Activated T-cell treated with anti-CD3 and anti-CD28 coated beads, Interleukin-2, amount 50 U/mL, for 72 hours (primary cell): ENCODE data around the gene LDLRAD4. TPM values are rescaled to one million over a fixed set of nuclear protein-coding genes. Genes with fewer than 3 reads are reported as not detected.

Source experiments
- ATAC-seq, 2 donors: fragments of 150-1000 bp; cut with Tn5 transposase; replicated peaks in 1 of 2; 2 replicates each; pipeline ENCODE4 v1.10.0; 2021; ENCODE audit warnings: moderate library complexity in 2 of 2, mild to moderate bottlenecking in 1 of 2
- DNase-seq, 2 donors: peaks; one replicate each; pipeline ENCODE4 v3.0.0; 2021 to 2022; ENCODE audit warnings: mixed read lengths in 1 of 2
- H3K27ac Mint-ChIP-seq: one replicate; pipeline ENCODE4 v1.8.0; 2022; ENCODE audit warnings: mild to moderate bottlenecking, moderate library complexity, mixed read lengths
- H3K27me3 Mint-ChIP-seq: one replicate; pipeline ENCODE4 v1.8.0; 2022; ENCODE audit warnings: low read depth, mixed read lengths
- H3K36me3 Mint-ChIP-seq, 2 donors: one replicate each; pipeline ENCODE4 v1.8.0; 2022; ENCODE audit warnings: mixed read lengths in 2 of 2, mild to moderate bottlenecking in 1 of 2; ENCODE audit not compliant: insufficient read depth in 2 of 2
- H3K4me1 Mint-ChIP-seq: one replicate; pipeline ENCODE4 v1.8.0; 2022; ENCODE audit warnings: low read depth, mixed read lengths
- H3K4me3 Mint-ChIP-seq, 2 donors: one replicate each; pipeline ENCODE4 v1.8.0; 2022; ENCODE audit warnings: mild to moderate bottlenecking in 2 of 2, mixed read lengths in 2 of 2, moderate library complexity in 2 of 2
- H3K9me3 Mint-ChIP-seq, 2 donors: one replicate each; pipeline ENCODE4 v1.8.0; 2022; ENCODE audit warnings: mixed read lengths in 2 of 2
- total RNA-seq, 2 donors: library from RNA; stranded (reverse); gene quantifications; one replicate each; pipeline ENCODE4 v1.2.3, GENCODE V29; 2022

The LDLRAD4 gene
- total RNA-seq, 2 donors from 2014 or later: 46.0 to 47.2 TPM

- peak overlapping the region; percentile 6 to 73 for H3K4me3 Mint-ChIP-seq
- ATAC-seq (no peak), DNase-seq (no peak)
- no peaks in the 10 kb centered on the region for H3K36me3 Mint-ChIP-seq
- peaks cover 91% of the 10 kb centered on the region for H3K4me1 Mint-ChIP-seq
- H3K27ac Mint-ChIP-seq: peak overlapping the region; percentile 15
- no peaks in the 10 kb centered on the region for H3K9me3 Mint-ChIP-seq
- H3K27me3 Mint-ChIP-seq: no peaks in the 10 kb centered on the region
Measured at GRCh38 chr18:13564579-13564978, 346.0 kb downstream of the LDLRAD4 start.

DNA sequence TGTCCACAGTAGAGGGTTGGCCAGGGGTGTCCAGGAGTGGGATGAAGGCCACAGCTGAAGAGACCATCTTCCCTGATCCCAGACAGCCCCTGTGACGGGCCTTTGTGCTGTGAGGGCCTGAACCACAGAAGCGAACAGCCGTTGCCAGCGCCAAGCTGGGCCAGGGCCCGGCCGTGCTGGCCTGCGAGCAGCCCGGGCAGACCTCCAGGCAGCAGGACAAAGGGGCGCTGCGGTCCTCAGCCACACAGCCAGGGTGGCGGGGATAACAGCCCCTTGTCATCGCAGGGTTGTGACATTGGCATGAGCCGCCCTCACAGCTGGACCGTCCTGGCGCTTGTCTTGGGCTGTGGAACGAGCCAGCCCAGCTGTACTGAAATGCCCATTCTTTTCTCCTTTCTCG, 346.7 kb downstream of the LDLRAD4 start:
- Mint-ChIP-seq H3K27ac (peak overlapping the region; percentile 15), H3K36me3 (no peaks in the 10 kb centered on the region)

DNA sequence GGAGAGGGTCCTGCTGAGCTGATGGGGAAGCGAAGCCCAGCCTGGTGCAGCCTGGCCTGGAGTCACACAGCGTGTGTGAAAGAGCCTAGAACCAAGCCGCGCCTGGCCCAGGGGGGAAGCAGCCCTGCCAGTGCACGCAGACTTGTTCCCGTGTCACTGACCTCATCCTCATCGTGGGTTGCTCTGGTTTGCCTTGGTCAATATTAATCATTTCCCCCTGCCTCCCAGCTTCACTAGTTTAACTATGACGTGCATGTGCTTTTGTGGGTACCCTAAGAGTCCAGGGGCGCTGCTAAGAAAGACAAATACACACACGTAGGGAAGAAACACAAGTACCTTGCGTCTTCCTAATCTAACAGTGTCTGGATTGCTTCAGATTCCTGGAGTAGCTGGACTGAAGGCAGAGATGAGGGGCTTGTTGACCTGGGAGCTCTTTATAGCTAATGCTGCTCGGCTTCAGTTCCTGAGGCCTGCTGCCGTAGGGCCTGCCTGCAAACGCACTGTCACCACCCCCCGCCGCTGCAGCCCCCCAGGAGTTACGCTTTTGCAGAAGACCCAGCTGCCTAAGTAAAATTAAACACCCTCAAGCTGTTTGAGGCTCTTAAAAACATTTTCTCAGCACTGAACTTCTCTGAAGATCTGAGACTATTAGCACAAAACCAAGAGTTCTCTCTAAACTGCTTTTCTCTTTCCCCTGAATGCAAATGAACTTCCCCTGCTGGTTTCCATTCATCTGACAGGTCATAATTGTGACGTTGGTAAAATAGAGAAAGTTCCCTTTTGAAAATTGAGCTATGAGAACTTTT, 348.6 kb downstream of the LDLRAD4 start:
- Mint-ChIP-seq H3K27me3 (no peaks in the 10 kb centered on the region), H3K4me3 (peak overlapping the region; percentile 77 to 88), H3K36me3 (no peaks in the 10 kb centered on the region), H3K27ac (peak overlapping the region; percentile 80), H3K9me3 (no peaks in the 10 kb centered on the region), H3K4me1 (peaks cover 96% of the 10 kb centered on the region)
- ATAC-seq (peak; percentile 32 to 33), DNase-seq (peak; percentile 56 to 60)

More for the DNA sequence above, 346.7 kb downstream of the LDLRAD4 start:
- no peaks in the 10 kb centered on the region for H3K27me3 Mint-ChIP-seq
- H3K9me3 Mint-ChIP-seq: no peaks in the 10 kb centered on the region
- ATAC-seq (no peak), DNase-seq (no peak)
- no peak overlapping the region for H3K4me3 Mint-ChIP-seq
- H3K4me1 Mint-ChIP-seq: peaks cover 97% of the 10 kb centered on the region

DNA sequence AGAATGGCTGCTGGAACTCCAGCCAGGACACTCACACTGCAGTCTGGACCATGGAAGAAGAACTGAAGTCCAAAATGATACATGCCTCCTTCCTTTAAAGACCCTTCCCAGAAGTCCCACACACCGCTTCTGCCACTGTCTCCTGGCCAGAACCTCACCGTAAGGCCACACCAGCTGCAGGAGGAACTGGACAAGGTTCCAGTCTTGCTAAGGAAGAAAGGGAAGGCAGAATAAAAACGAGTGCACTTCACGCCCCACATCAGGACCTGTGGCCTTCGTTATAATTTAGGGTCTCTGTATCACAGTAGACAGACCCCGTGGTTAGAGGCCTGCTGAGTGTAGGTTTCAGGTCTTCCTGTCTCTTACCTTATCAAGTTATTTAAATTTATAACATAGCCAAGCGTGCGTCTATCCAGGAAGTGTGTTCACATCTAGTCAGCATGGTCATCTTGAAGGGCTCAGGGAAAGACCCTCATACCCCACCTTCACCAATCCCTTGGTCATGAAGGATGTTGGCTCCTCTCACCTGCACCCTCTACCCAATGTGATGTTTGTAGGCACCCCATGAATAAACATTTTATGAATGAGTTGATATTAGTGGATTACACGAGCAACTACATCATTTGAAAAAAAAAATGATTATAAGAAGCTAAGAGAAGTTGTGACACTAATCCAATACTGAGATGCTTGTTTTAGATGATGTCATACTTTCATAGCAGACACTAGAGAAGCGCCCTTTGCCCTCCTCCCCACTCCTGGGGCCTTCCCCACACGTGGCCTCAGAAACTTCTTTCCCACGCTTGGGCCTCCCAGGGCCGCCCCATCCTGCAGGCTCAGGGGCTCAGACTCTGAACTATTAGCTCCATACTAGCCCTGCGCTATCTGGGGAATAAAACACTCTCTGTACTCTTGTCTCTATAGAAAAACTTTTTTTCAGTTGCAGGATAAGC, 350.2 kb downstream of the LDLRAD4 start:
- peak overlapping the region; percentile 93 for H3K27ac Mint-ChIP-seq
- H3K9me3 Mint-ChIP-seq: no peaks in the 10 kb centered on the region
- peak overlapping the region; percentile 77 to 88 for H3K4me3 Mint-ChIP-seq
- DNase-seq: peak; percentile 59 to 68
- no peaks in the 10 kb centered on the region for H3K36me3 Mint-ChIP-seq
- peak; percentile 59 to 79 for ATAC-seq
- H3K27me3 Mint-ChIP-seq: no peaks in the 10 kb centered on the region
- peaks cover 86% of the 10 kb centered on the region for H3K4me1 Mint-ChIP-seq

DNA sequence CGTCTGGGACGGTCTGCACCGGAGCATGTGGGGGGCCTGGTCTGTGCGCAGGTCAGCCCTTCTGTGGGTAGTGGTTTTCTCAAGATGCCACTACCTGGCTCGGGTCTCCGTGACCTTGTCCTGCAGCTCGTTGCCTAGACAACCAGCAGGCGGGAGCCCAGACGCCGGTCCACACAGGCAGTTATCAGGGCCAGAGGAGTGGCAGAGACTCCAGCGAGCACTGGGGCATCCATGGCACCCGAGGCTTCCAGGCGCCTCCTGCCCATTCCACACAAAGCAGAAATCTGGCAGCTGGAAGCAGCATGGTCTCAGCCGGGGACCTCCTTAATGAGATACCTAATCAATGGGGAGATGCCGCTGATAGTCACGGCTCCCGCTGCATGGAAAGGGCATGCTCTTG, 351.7 kb downstream of the LDLRAD4 start:
- Mint-ChIP-seq H3K27me3 (no peaks in the 10 kb centered on the region), H3K36me3 (no peaks in the 10 kb centered on the region), H3K27ac (peak overlapping the region; percentile 50), H3K9me3 (no peaks in the 10 kb centered on the region), H3K4me1 (peaks cover 72% of the 10 kb centered on the region), H3K4me3 (peak overlapping the region; percentile 22 to 44)
- DNase-seq (no peak), ATAC-seq (no peak)

DNA sequence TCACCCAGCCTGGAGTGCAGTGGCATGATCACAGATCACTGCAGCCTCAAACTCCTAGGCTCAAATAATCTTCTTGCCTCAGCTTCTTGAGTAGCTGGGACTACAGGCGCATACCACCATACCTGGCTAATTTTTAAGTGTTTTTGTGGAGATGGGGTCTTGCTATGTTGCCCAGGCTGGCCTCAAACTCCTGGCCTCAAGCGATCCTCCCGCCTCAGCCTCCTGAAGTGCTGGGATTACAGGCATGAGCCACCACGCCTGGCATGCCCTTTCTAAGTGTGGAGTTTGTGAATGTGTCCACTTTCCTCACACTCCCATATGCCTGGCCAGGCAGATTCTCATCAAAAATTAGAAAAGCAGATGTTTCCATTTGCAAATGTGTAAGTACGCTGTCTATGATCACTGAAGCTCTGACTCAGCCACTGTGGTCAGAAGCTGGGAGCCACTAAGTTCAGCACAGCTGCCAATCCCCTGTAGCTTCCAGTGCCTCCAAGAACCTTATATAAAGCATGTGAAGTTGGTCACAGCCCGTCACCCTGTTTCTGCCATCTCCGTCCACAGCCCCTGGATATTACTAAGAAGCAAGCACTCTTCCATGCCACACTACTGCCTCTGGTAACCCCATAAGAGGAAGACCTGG, 352.4 kb downstream of the LDLRAD4 start:
- peak in 1 of 2 donors; percentile 52 for DNase-seq
- H3K36me3 Mint-ChIP-seq: peaks cover 0 to 2% of the 10 kb centered on the region in 2 donors
- no peaks in the 10 kb centered on the region for H3K9me3 Mint-ChIP-seq
- H3K4me1 Mint-ChIP-seq: peaks cover 71% of the 10 kb centered on the region
- H3K4me3 Mint-ChIP-seq: peak overlapping the region; percentile 3 to 65
- ATAC-seq: peak; percentile 35 to 53
- peaks cover 5% of the 10 kb centered on the region for H3K27me3 Mint-ChIP-seq
- no peak overlapping the region for H3K27ac Mint-ChIP-seq

DNA sequence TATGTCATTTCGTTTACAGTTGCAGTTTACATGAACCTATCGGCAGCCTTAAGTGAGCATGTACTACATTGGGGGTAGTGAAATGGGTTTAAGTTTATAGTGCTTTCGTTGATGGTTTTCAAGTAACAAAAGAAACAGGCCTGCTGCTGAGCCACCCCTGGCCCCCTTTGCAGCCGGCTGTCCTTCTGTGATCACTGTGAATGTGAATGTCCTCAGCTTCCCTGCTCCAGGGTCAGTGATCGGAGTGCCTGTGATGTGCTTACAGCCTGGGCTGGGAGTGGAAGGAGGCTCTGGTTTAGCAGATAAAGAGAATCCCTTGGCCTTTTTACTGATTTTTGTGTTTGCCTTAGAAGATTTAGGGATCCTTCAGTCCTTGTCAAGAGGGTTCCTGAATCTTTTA, 353.6 kb downstream of the LDLRAD4 start:
- Mint-ChIP-seq H3K9me3 (no peaks in the 10 kb centered on the region), H3K4me1 (peaks cover 71% of the 10 kb centered on the region), H3K4me3 (no peak overlapping the region), H3K27me3 (peaks cover 12% of the 10 kb centered on the region), H3K36me3 (peaks cover 0 to 2% of the 10 kb centered on the region in 2 donors), H3K27ac (no peak overlapping the region)
- DNase-seq: no peak
- ATAC-seq: no peak

DNA sequence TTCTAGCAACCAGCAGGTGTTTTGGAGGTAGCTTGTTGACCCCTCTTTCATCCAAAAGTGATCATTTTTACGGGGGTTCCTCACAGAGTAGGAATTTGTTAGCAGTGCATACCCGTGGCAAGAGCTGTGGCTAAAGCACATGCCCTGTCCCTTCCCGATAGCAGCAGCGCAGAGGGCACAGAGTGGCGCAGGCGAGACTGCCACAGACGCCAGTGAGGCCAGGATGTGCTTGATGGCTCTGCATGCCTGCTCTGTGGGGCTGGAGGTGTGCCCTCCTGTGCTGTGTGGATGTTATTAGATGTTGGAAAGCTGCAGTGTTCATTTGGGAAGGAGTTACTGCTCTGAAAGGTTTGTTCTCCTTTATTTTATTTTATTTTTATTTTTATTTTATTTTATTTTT, 354.2 kb downstream of the LDLRAD4 start:
- H3K4me1 Mint-ChIP-seq: peaks cover 71% of the 10 kb centered on the region
- ATAC-seq (no peak), DNase-seq (no peak)
- no peaks in the 10 kb centered on the region for H3K9me3 Mint-ChIP-seq
- H3K27ac Mint-ChIP-seq: no peak overlapping the region
- H3K4me3 Mint-ChIP-seq: no peak overlapping the region
- H3K27me3 Mint-ChIP-seq: peaks cover 12% of the 10 kb centered on the region
- peaks cover 0 to 2% of the 10 kb centered on the region in 2 donors for H3K36me3 Mint-ChIP-seq

GRCh38 chr18:13573750-13574149, 355.2 kb downstream of the LDLRAD4 start:
- no peak overlapping the region for H3K4me3 Mint-ChIP-seq
- H3K27me3 Mint-ChIP-seq: peaks cover 12% of the 10 kb centered on the region
- H3K4me1 Mint-ChIP-seq: peaks cover 71% of the 10 kb centered on the region
- no peak overlapping the region for H3K27ac Mint-ChIP-seq
- H3K9me3 Mint-ChIP-seq: no peaks in the 10 kb centered on the region
- ATAC-seq: no peak
- peaks cover 0 to 3% of the 10 kb centered on the region in 2 donors for H3K36me3 Mint-ChIP-seq
- DNase-seq: no peak

- Mint-ChIP-seq H3K36me3 (peaks cover 0 to 3% of the 10 kb centered on the region in 2 donors), H3K9me3 (no peaks in the 10 kb centered on the region), H3K27me3 (peaks cover 12% of the 10 kb centered on the region), H3K4me1 (peaks cover 71% of the 10 kb centered on the region), H3K4me3 (no peak overlapping the region), H3K27ac (no peak overlapping the region)
- ATAC-seq (no peak), DNase-seq (no peak)
Measured at GRCh38 chr18:13574355-13574754, 355.8 kb downstream of the LDLRAD4 start.

DNA sequence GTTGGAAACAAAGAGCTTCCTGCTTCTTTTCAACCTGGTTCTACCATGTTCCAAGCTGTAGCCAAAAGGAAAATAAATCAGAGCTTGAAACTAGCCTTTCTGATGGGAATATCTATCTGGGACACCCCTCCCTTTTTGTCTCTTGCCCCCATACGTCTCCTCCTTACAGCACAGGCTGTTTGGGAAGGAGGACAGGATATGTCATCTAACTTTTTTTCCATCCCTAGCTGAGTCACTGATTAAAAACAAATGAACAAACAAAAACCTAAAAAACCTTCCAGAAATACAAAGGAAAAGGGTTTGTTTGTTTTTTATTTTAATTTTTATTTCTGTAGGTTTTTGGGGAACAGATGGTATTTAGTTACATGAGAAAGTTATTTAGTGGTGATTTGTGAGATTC, 356.2 kb downstream of the LDLRAD4 start:
- DNase-seq (no peak), ATAC-seq (no peak)
- H3K36me3 Mint-ChIP-seq: peaks cover 0 to 3% of the 10 kb centered on the region in 2 donors
- H3K27ac Mint-ChIP-seq: no peak overlapping the region
- H3K4me3 Mint-ChIP-seq: no peak overlapping the region
- H3K27me3 Mint-ChIP-seq: peaks cover 12% of the 10 kb centered on the region
- peaks cover 71% of the 10 kb centered on the region for H3K4me1 Mint-ChIP-seq
- H3K9me3 Mint-ChIP-seq: no peaks in the 10 kb centered on the region

DNA sequence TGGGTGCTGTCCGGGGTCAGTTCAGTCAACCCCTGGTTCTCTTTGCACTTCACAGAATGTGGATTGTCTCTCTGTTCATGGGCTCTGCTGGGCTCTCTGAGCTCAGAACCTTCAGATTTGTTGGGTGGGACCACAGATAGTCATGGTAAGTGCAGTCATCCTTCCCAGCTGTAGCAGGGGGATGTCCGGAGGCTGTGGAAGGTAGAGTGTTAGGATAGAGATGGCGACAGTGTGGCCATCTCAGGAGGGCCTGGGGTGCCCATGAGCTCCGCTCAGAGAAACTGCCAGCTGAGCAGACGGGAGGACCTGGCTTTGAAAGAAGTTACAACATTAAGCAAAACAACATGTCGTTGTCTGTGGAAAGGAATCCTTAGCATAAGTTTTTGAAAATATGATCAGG, 358.0 kb downstream of the LDLRAD4 start:
- Mint-ChIP-seq H3K4me1 (peaks cover 61% of the 10 kb centered on the region), H3K36me3 (peaks cover 0 to 3% of the 10 kb centered on the region in 2 donors), H3K9me3 (no peaks in the 10 kb centered on the region), H3K27me3 (peaks cover 12% of the 10 kb centered on the region), H3K27ac (no peak overlapping the region), H3K4me3 (peak overlapping the region; percentile 82 to 88)
- ATAC-seq: no peak
- no peak for DNase-seq
